HepG2 (cell line): Measurements from ENCODE around the gene ELMOD3. TPM values are rescaled to one million over a fixed set of nuclear protein-coding genes. Genes with fewer than 3 reads are reported as not detected.

Source experiments
- CBX2 ChIP-seq, 2 experiments: fragments of 200-600 bp in 1 of 2; sonication (generic); formaldehyde crosslinking in 1 of 2; IDR thresholded peaks; 2 replicates each; pipeline versions ENCODE4 v1.7.0 to v1.8.1; 2018 to 2022; ENCODE audit warnings: low read depth in 2 of 2, low read length in 1 of 2, mild to moderate bottlenecking in 1 of 2, missing genetic modification reagents in 1 of 2
- CREM ChIP-seq, 2 experiments: sonication (generic) in 1 of 2; formaldehyde crosslinking in 1 of 2; IDR thresholded peaks; 2 replicates each; pipeline versions ENCODE4 v1.4.0 to v1.6.1; 2016 to 2020; ENCODE audit warnings: antibody characterized with exemption in 1 of 2, mild to moderate bottlenecking in 1 of 2, missing genetic modification reagents in 1 of 2
- GTF2F1 ChIP-seq: fragments of 150-350 bp; IDR thresholded peaks from 2 replicates; pipeline ENCODE4 v1.6.1; 2014; ENCODE audit warnings: low read length
- HNRNPUL1 ChIP-seq: fragments of 200-400 bp; formaldehyde crosslinking; IDR thresholded peaks from 2 replicates; pipeline ENCODE4 v1.6.1; 2017; ENCODE audit warnings: low read depth, mild to moderate bottlenecking, low read length, moderate library complexity
- PCBP2 ChIP-seq: fragments of 200-400 bp; formaldehyde crosslinking; optimal IDR thresholded peaks from 2 replicates; pipeline ENCODE3; 2018; ENCODE audit warnings: low read length, low read depth; ENCODE audit not compliant: poor library complexity, severe bottlenecking
- TBP ChIP-seq: sonication (generic); formaldehyde crosslinking; IDR thresholded peaks from 2 replicates; pipeline ENCODE4 v1.5.0; 2020; ENCODE audit warnings: missing genetic modification reagents
- ZNF33A ChIP-seq: sonication (generic); formaldehyde crosslinking; IDR thresholded peaks from 2 replicates; pipeline ENCODE4 v1.5.1; 2020; ENCODE audit warnings: missing genetic modification reagents, mild to moderate bottlenecking, moderate library complexity, borderline replicate concordance
- ZNF343 ChIP-seq: sonication (generic); formaldehyde crosslinking; IDR thresholded peaks from 2 replicates; pipeline ENCODE4 v1.4.0; 2020; ENCODE audit warnings: mild to moderate bottlenecking, missing genetic modification reagents
- ZSCAN31 ChIP-seq: sonication (generic); formaldehyde crosslinking; IDR thresholded peaks from 2 replicates; pipeline ENCODE4 v1.5.0; 2020; ENCODE audit warnings: low read depth, mild to moderate bottlenecking, missing genetic modification reagents
- ZZZ3 ChIP-seq: sonication (generic); formaldehyde crosslinking; IDR thresholded peaks from 2 replicates; pipeline ENCODE4 v1.4.0; 2020; ENCODE audit warnings: missing genetic modification reagents, mild to moderate bottlenecking, borderline replicate concordance
- polyA plus RNA-seq, 8 experiments: library from polyadenylated mRNA; depleted of rRNA in 3 of 8; stranded (reverse) in 7 of 8; unstranded in 1 of 8; fragments of >200 nt; fragmentation: Illumina TruSeq in 4 of 8; extraction: Trizol in 4 of 8; gene quantifications; 2 replicates each; pipeline versions ENCODE4 v1.2.1 to v1.2.3, GENCODE V29; 2011 to 2016; ENCODE audit warnings: low read depth in 4 of 8, missing spikeins in 1 of 8, mixed read lengths in 1 of 8; ENCODE audit not compliant: insufficient read depth in 1 of 8
- total RNA-seq, 5 experiments: library from RNA; depleted of rRNA; stranded (reverse); fragments of >200 nt; fragmentation: Illumina TruSeq; extraction: Trizol; gene quantifications; 2 replicates each; pipeline ENCODE4 v1.2.3, GENCODE V29; 2016; ENCODE audit warnings: low read depth in 1 of 5
- TF ChIP-seq, protein P1 (sequence below), 2 experiments: fragments of 450-650 bp in 1 of 2; sonication (generic) in 1 of 2; formaldehyde crosslinking in 1 of 2; IDR thresholded peaks; 2 replicates each; pipeline versions ENCODE4 v1.6.1 to v1.8.0; 2016 to 2022; ENCODE audit warnings: antibody characterized with exemption in 1 of 2, mild to moderate bottlenecking in 1 of 2, missing genetic modification reagents in 1 of 2
- TF ChIP-seq, protein P2 (sequence below): IDR thresholded peaks from 2 replicates; pipeline ENCODE4 v1.6.1; 2016; ENCODE audit warnings: low read depth, control low read depth
- TF ChIP-seq, protein P3 (sequence below): sonication (generic); formaldehyde crosslinking; IDR thresholded peaks from 2 replicates; pipeline ENCODE4 v1.4.0; 2020; ENCODE audit warnings: low read depth, mild to moderate bottlenecking, missing genetic modification reagents
- TF ChIP-seq, protein P4 (sequence below): IDR thresholded peaks from 2 replicates; pipeline ENCODE4 v1.6.1; 2016; ENCODE audit warnings: low read depth

Gene ELMOD3
- total and polyA plus RNA-seq, 2 of the 13 experiments (the other 11 are each of a cell fraction or from before 2014, with no cell fraction given), result 13.3 to 19.5 TPM

DNA sequence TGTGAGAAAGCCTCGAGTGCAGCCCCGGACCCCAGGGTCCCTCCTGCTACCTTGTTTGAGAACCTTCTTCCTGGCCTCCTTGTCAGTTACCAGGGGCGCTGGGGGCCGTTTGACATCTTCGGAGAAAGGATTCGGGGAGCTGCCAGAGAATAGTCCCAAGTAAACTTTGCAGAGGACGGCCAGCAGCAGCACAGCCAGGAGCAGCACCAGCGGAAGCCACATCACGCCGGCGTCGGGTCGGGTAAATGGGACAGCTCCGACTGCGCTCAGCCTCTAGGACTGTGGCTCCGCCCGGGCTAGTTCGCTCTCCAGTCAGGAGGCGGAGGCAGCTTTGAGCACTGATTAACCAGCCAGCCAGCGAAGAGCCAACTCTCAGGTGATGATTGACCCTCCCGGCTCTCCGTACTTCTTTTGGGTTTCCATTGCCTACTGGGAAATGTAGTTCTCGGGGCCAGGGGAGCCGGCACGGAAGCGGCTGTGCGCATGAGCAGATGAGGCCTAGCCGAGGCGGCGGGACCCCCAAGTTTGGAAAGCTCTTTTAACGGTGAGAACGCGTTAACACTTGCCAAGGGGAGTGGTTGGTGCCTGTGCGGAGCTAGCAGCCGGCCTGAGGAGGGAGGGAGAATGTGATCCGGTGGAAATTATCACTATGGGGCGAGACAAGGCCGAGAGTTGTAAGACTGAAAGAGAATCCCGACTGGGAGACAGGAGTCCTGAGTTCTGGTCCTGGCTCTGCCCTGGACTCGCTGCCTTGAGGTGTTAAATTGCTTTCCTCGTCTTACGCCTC lies at the start of gene ELMOD3, which contains the start of gene RETSAT (continued):
- TF ChIP-seq, protein P1, sequence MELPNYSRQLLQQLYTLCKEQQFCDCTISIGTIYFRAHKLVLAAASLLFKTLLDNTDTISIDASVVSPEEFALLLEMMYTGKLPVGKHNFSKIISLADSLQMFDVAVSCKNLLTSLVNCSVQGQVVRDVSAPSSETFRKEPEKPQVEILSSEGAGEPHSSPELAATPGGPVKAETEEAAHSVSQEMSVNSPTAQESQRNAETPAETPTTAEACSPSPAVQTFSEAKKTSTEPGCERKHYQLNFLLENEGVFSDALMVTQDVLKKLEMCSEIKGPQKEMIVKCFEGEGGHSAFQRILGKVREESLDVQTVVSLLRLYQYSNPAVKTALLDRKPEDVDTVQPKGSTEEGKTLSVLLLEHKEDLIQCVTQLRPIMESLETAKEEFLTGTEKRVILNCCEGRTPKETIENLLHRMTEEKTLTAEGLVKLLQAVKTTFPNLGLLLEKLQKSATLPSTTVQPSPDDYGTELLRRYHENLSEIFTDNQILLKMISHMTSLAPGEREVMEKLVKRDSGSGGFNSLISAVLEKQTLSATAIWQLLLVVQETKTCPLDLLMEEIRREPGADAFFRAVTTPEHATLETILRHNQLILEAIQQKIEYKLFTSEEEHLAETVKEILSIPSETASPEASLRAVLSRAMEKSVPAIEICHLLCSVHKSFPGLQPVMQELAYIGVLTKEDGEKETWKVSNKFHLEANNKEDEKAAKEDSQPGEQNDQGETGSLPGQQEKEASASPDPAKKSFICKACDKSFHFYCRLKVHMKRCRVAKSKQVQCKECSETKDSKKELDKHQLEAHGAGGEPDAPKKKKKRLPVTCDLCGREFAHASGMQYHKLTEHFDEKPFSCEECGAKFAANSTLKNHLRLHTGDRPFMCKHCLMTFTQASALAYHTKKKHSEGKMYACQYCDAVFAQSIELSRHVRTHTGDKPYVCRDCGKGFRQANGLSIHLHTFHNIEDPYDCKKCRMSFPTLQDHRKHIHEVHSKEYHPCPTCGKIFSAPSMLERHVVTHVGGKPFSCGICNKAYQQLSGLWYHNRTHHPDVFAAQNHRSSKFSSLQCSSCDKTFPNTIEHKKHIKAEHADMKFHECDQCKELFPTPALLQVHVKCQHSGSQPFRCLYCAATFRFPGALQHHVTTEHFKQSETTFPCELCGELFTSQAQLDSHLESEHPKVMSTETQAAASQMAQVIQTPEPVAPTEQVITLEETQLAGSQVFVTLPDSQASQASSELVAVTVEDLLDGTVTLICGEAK (IDR thresholded peaks at IDR 0.05), result no peak
- TF ChIP-seq, protein P1 (CRISPR knock-in tag; IDR thresholded peaks at IDR 0.05), result peak; percentile 86; the same call in 1 of the 2 replicates
- TF ChIP-seq PCBP2, result no peak
- TF ChIP-seq HNRNPUL1, result peak; percentile 93
- TF ChIP-seq, protein P2, sequence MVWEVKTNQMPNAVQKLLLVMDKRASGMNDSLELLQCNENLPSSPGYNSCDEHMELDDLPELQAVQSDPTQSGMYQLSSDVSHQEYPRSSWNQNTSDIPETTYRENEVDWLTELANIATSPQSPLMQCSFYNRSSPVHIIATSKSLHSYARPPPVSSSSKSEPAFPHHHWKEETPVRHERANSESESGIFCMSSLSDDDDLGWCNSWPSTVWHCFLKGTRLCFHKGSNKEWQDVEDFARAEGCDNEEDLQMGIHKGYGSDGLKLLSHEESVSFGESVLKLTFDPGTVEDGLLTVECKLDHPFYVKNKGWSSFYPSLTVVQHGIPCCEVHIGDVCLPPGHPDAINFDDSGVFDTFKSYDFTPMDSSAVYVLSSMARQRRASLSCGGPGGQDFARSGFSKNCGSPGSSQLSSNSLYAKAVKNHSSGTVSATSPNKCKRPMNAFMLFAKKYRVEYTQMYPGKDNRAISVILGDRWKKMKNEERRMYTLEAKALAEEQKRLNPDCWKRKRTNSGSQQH (CRISPR knock-in tag), result no peak
- TF ChIP-seq, protein P3, sequence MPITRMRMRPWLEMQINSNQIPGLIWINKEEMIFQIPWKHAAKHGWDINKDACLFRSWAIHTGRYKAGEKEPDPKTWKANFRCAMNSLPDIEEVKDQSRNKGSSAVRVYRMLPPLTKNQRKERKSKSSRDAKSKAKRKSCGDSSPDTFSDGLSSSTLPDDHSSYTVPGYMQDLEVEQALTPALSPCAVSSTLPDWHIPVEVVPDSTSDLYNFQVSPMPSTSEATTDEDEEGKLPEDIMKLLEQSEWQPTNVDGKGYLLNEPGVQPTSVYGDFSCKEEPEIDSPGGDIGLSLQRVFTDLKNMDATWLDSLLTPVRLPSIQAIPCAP (CRISPR knock-in tag), result 0 out of 2 replicates have a peak, but pooled peaks have one; percentile 90
- peak; percentile 81; the same call in 1 of the 2 replicates for TF ChIP-seq TBP
- peak; percentile 28; the same call in 1 of the 2 replicates for TF ChIP-seq ZNF33A (CRISPR knock-in tag)
- TF ChIP-seq ZZZ3 (CRISPR knock-in tag), result peak; percentile 95; the same call in 1 of the 2 replicates
- TF ChIP-seq CREM (IDR thresholded peaks at IDR 0.05), result peak; percentile 95
- TF ChIP-seq CREM (CRISPR knock-in tag; IDR thresholded peaks at IDR 0.05), result no peak
- peak; percentile 92 for TF ChIP-seq ZNF343 (CRISPR knock-in tag)
- TF ChIP-seq, protein P4, sequence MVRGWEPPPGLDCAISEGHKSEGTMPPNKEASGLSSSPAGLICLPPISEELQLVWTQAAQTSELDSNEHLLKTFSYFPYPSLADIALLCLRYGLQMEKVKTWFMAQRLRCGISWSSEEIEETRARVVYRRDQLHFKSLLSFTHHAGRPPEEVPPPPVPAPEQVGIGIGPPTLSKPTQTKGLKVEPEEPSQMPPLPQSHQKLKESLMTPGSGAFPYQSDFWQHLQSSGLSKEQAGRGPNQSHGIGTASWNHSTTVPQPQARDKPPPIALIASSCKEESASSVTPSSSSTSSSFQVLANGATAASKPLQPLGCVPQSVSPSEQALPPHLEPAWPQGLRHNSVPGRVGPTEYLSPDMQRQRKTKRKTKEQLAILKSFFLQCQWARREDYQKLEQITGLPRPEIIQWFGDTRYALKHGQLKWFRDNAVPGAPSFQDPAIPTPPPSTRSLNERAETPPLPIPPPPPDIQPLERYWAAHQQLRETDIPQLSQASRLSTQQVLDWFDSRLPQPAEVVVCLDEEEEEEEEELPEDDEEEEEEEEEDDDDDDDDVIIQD, result peak; percentile 77
- no peak for TF ChIP-seq CBX2 (IDR thresholded peaks at IDR 0.05; ENCODE audit: low read depth, low read length)
- no peak for TF ChIP-seq CBX2 (CRISPR knock-in tag; IDR thresholded peaks at IDR 0.05; ENCODE audit: low read depth)
- peak; percentile 100 for TF ChIP-seq ZSCAN31 (CRISPR knock-in tag)
- peak; percentile 90 for TF ChIP-seq GTF2F1
